HUES48 (cell line): ENCODE data around the gene LAMA5.

Experiments
- H3K27ac ChIP-seq: one replicate; pipeline ENCODE4 v1.7.0; 2013; ENCODE audit warnings: low read depth, low read length, inconsistent platforms
- H3K27me3 ChIP-seq: 2 replicates; pipeline ENCODE4 v1.6.1; 2013; ENCODE audit warnings: mild to moderate bottlenecking, low read length; ENCODE audit not compliant: control insufficient read depth, insufficient read depth
- H3K36me3 ChIP-seq: 2 replicates; pipeline ENCODE4 v1.6.1; 2013; ENCODE audit warnings: low read length; ENCODE audit not compliant: control insufficient read depth, insufficient read depth
- H3K4me1 ChIP-seq: 2 replicates; pipeline ENCODE4 v1.6.1; 2013; ENCODE audit warnings: mild to moderate bottlenecking, low read length; ENCODE audit not compliant: control insufficient read depth, insufficient read depth
- H3K4me3 ChIP-seq: 2 replicates; pipeline ENCODE4 v1.5.1; 2013; ENCODE audit warnings: mild to moderate bottlenecking, low read depth, low read length
- H3K9ac ChIP-seq: 2 replicates; pipeline ENCODE4 v1.6.1; 2013; ENCODE audit warnings: mild to moderate bottlenecking, low read depth, low read length, moderate library complexity
- H3K9me3 ChIP-seq: 2 replicates; pipeline ENCODE4 v1.6.1; 2013; ENCODE audit warnings: low read length; ENCODE audit not compliant: control insufficient read depth, insufficient read depth

The LAMA5 gene

GRCh38 chr20:62292108-62292507, 75.0 kb downstream of the LAMA5 start:
- H3K27ac ChIP-seq: no peak overlapping the region
- H3K9ac ChIP-seq: no peak overlapping the region
- H3K4me1 ChIP-seq: no peaks in the 10 kb centered on the region
- H3K4me3 ChIP-seq: no peak overlapping the region
- no peaks in the 10 kb centered on the region for H3K9me3 ChIP-seq
- no peaks in the 10 kb centered on the region for H3K27me3 ChIP-seq
- peaks cover 68% of the 10 kb centered on the region for H3K36me3 ChIP-seq

GRCh38 chr20:62291251-62292066, 75.7 kb downstream of the LAMA5 start:
- Histone ChIP-seq H3K27me3 (no peaks in the 10 kb centered on the region), H3K36me3 (peaks cover 67% of the 10 kb centered on the region), H3K9me3 (no peaks in the 10 kb centered on the region), H3K4me3 (no peak overlapping the region), H3K27ac (no peak overlapping the region), H3K4me1 (no peaks in the 10 kb centered on the region), H3K9ac (no peak overlapping the region)

DNA sequence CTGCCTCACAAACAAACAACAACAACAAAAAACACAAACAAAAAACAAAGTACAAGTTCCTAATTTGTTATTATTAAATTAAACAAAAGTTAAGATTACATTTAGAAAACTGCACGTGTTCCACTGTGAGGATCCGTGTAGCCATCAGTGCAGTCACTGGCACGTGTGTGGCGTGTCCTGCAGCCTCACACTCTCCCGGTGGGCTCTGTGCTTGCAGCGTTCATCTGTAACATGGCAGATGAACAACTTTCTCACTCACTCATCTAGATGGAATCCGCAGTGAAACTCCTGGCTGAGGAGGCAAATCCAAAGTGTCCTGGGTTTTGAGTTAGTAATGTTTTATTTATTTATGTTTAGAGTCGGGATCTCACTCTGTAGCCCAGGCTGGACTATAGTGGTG, 77.2 kb downstream of the LAMA5 start:
- H3K36me3 ChIP-seq: peaks cover 68% of the 10 kb centered on the region

GRCh38 chr20:62289131-62289530, 78.0 kb downstream of the LAMA5 start:
- Histone ChIP-seq H3K36me3 (peaks cover 66% of the 10 kb centered on the region), H3K27me3 (no peaks in the 10 kb centered on the region), H3K4me1 (no peaks in the 10 kb centered on the region), H3K4me3 (no peak overlapping the region), H3K9ac (no peak overlapping the region), H3K27ac (no peak overlapping the region), H3K9me3 (no peaks in the 10 kb centered on the region)

More for the DNA sequence above, 77.2 kb downstream of the LAMA5 start:
- Histone ChIP-seq H3K9ac (no peak overlapping the region), H3K4me1 (no peaks in the 10 kb centered on the region), H3K9me3 (no peaks in the 10 kb centered on the region), H3K27ac (no peak overlapping the region), H3K4me3 (no peak overlapping the region), H3K27me3 (no peaks in the 10 kb centered on the region)

- no peak overlapping the region for H3K9ac ChIP-seq
- peaks cover 66% of the 10 kb centered on the region for H3K36me3 ChIP-seq
- no peak overlapping the region for H3K27ac ChIP-seq
- H3K4me1 ChIP-seq: no peaks in the 10 kb centered on the region
- H3K9me3 ChIP-seq: no peaks in the 10 kb centered on the region
- no peak overlapping the region for H3K4me3 ChIP-seq
- H3K27me3 ChIP-seq: no peaks in the 10 kb centered on the region
Observed at GRCh38 chr20:62288535-62289105, 78.5 kb downstream of the LAMA5 start.

DNA sequence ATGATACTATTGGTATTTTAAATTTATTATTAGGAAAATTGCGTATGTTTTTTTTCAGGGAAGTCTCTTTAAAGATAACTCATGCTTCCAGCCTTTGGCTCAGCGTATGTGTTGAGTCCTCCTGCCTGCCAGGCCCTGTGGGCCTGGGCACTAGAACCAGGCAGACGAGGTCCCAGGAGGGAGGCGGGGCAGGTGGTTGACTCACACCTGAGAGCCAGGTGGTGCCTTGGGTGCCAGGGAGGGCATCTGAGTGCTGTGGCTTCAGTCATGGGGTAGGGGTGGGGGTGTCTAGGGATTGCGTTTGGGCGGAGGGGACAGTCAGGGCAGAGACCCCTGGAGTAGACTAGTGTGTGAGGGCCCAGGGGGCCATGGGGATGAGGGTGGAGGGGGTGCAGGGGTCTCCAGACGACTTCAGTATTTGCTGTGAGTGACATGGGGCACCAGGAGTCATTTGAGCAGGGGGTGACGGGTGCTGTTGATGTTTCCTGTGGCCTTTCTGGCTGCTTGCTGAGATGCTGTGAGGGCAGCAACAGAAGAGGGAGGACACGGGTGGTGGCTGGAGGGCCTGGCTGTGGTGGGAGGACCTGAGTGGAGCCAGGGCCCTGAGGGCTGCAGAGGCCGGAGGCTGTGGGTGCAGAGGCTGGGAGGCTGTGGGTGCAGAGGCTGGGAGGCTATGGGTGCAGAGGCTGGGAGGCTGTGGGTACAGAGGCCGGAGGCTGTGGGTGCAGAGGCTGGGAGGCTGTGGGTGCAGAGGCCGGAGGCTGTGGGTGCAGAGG, 79.2 kb downstream of the LAMA5 start:
- no peaks in the 10 kb centered on the region for H3K27me3 ChIP-seq
- no peaks in the 10 kb centered on the region for H3K4me1 ChIP-seq
- no peaks in the 10 kb centered on the region for H3K9me3 ChIP-seq
- no peak overlapping the region for H3K4me3 ChIP-seq
- H3K9ac ChIP-seq: no peak overlapping the region
- peaks cover 66% of the 10 kb centered on the region for H3K36me3 ChIP-seq
- no peak overlapping the region for H3K27ac ChIP-seq

- H3K4me3 ChIP-seq: no peak overlapping the region
- H3K4me1 ChIP-seq: no peaks in the 10 kb centered on the region
- no peak overlapping the region for H3K9ac ChIP-seq
- no peaks in the 10 kb centered on the region for H3K27me3 ChIP-seq
- no peak overlapping the region for H3K27ac ChIP-seq
- H3K9me3 ChIP-seq: no peaks in the 10 kb centered on the region
- peaks cover 72% of the 10 kb centered on the region for H3K36me3 ChIP-seq
Observed at GRCh38 chr20:62287129-62287528, 80.0 kb downstream of the LAMA5 start.

GRCh38 chr20:62286493-62287064, 80.5 kb downstream of the LAMA5 start:
- Histone ChIP-seq H3K9ac (no peak overlapping the region), H3K27ac (no peak overlapping the region), H3K27me3 (no peaks in the 10 kb centered on the region), H3K4me1 (no peaks in the 10 kb centered on the region), H3K9me3 (no peaks in the 10 kb centered on the region), H3K36me3 (peaks cover 72% of the 10 kb centered on the region), H3K4me3 (no peak overlapping the region)

GRCh38 chr20:62285722-62286121, 81.4 kb downstream of the LAMA5 start:
- no peaks in the 10 kb centered on the region for H3K9me3 ChIP-seq
- H3K9ac ChIP-seq: no peak overlapping the region
- H3K27me3 ChIP-seq: no peaks in the 10 kb centered on the region
- no peak overlapping the region for H3K4me3 ChIP-seq
- H3K36me3 ChIP-seq: peaks cover 74% of the 10 kb centered on the region
- H3K4me1 ChIP-seq: no peaks in the 10 kb centered on the region
- H3K27ac ChIP-seq: no peak overlapping the region

DNA sequence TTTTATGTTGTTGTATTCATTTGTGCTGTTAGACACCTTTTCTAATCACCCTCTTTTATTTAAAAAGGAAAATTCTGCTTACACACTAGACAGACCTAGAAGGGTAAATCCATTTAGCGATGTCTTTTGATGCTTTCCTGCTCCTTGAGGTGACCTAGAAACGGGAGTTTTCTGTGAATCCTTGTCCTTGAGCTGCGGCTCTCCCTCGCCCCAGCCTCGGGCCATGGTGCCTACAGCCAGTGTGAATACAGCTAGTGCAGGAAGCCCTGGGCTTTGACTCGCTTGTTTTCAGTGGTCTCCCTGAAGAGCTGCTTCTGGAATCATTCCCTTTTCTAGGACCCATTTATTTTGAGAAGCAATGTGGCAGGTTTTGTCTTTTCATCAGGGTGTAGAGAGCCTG, 82.0 kb downstream of the LAMA5 start:
- no peak overlapping the region for H3K9ac ChIP-seq
- H3K4me1 ChIP-seq: no peaks in the 10 kb centered on the region
- H3K36me3 ChIP-seq: peaks cover 80% of the 10 kb centered on the region
- H3K27ac ChIP-seq: no peak overlapping the region
- H3K27me3 ChIP-seq: no peaks in the 10 kb centered on the region
- H3K9me3 ChIP-seq: no peaks in the 10 kb centered on the region
- H3K4me3 ChIP-seq: no peak overlapping the region

- no peaks in the 10 kb centered on the region for H3K27me3 ChIP-seq
- H3K36me3 ChIP-seq: peaks cover 83% of the 10 kb centered on the region
- no peak overlapping the region for H3K27ac ChIP-seq
- H3K9me3 ChIP-seq: no peaks in the 10 kb centered on the region
- no peak overlapping the region for H3K4me3 ChIP-seq
- no peak overlapping the region for H3K9ac ChIP-seq
- no peaks in the 10 kb centered on the region for H3K4me1 ChIP-seq
Observed at GRCh38 chr20:62284448-62284847, 82.7 kb downstream of the LAMA5 start.
